NCI-H1694 treated with DMSO at 0.1 percent for 48 hours (cell line): Measurements from ENCODE around the gene BLNK.

Experiments
- DNase-seq: peaks from one replicate; lab custom pipeline; 2025; lab: John Stamatoyannopoulos, UW

BLNK gene

GRCh38 chr10:96261930-96262329 is 9.4 kb downstream of the BLNK start:
- no peak for DNase-seq

- DNase-seq = no peak
Observed at GRCh38 chr10:96261132-96261531, 10.2 kb downstream of the BLNK start.

GRCh38 chr10:96260014-96260413 is 11.4 kb downstream of the BLNK start:
- DNase-seq = peak; percentile 78

GRCh38 chr10:96259150-96259549 is 12.2 kb downstream of the BLNK start:
- no peak for DNase-seq

- no peak for DNase-seq
Observed at GRCh38 chr10:96257944-96258343, 13.4 kb downstream of the BLNK start.

- peak; percentile 67 for DNase-seq
Observed at GRCh38 chr10:96255549-96256333, 15.6 kb downstream of the BLNK start.

GRCh38 chr10:96254976-96255375 is 16.4 kb downstream of the BLNK start:
- DNase-seq = no peak

GRCh38 chr10:96252730-96253129 is 18.6 kb downstream of the BLNK start:
- no peak for DNase-seq

- DNase-seq = no peak
Observed at GRCh38 chr10:96250349-96250748, 21.0 kb downstream of the BLNK start.

GRCh38 chr10:96249264-96249663 is 22.1 kb downstream of the BLNK start:
- DNase-seq = no peak

- no peak for DNase-seq
Observed at GRCh38 chr10:96244354-96244753, 27.0 kb downstream of the BLNK start.

- no peak for DNase-seq
Observed at GRCh38 chr10:96243296-96243695, 28.1 kb downstream of the BLNK start.

- DNase-seq = no peak
Observed at GRCh38 chr10:96242822-96243221, 28.5 kb downstream of the BLNK start.

- no peak for DNase-seq
Observed at GRCh38 chr10:96238646-96239623, 32.4 kb downstream of the BLNK start.

GRCh38 chr10:96236876-96237275 is 34.5 kb downstream of the BLNK start:
- no peak for DNase-seq

- no peak for DNase-seq
Observed at GRCh38 chr10:96236090-96236478, 35.3 kb downstream of the BLNK start.

- no peak for DNase-seq
Observed at GRCh38 chr10:96235326-96236089, 35.9 kb downstream of the BLNK start.

GRCh38 chr10:96233959-96234358 is 37.4 kb downstream of the BLNK start:
- DNase-seq = no peak

GRCh38 chr10:96230527-96230926 is 40.8 kb downstream of the BLNK start:
- no peak for DNase-seq

GRCh38 chr10:96229568-96230030 is 41.8 kb downstream of the BLNK start:
- DNase-seq = peak; percentile 35

- DNase-seq = no peak
Observed at GRCh38 chr10:96228408-96228994, 42.9 kb downstream of the BLNK start.

GRCh38 chr10:96227206-96227605 is 44.2 kb downstream of the BLNK start:
- DNase-seq = no peak
